KOPT-K1 (cell line): ENCODE data around the gene FCN1.

ENCODE experiments used
- H3K27ac ChIP-seq: fragments of 200-600 bp; sonication (generic); 2 replicates; pipeline ENCODE4 v1.5.1; 2016; ENCODE audit warnings: antibody characterized with exemption, mild to moderate bottlenecking, low read depth, low read length; ENCODE audit not compliant: poor library complexity, severe bottlenecking
- H3K36me3 ChIP-seq: fragments of 200-600 bp; sonication (generic); 2 replicates; pipeline ENCODE4 v1.5.1; 2017; ENCODE audit warnings: antibody characterized with exemption, mild to moderate bottlenecking, low read length, moderate library complexity; ENCODE audit not compliant: insufficient read depth
- H3K9me3 ChIP-seq: fragments of 200-600 bp; sonication (generic); 2 replicates; pipeline ENCODE4 v1.5.1; 2017; ENCODE audit warnings: antibody characterized with exemption, low read length, mild to moderate bottlenecking; ENCODE audit not compliant: insufficient read depth, poor library complexity, severe bottlenecking

FCN1 gene

DNA sequence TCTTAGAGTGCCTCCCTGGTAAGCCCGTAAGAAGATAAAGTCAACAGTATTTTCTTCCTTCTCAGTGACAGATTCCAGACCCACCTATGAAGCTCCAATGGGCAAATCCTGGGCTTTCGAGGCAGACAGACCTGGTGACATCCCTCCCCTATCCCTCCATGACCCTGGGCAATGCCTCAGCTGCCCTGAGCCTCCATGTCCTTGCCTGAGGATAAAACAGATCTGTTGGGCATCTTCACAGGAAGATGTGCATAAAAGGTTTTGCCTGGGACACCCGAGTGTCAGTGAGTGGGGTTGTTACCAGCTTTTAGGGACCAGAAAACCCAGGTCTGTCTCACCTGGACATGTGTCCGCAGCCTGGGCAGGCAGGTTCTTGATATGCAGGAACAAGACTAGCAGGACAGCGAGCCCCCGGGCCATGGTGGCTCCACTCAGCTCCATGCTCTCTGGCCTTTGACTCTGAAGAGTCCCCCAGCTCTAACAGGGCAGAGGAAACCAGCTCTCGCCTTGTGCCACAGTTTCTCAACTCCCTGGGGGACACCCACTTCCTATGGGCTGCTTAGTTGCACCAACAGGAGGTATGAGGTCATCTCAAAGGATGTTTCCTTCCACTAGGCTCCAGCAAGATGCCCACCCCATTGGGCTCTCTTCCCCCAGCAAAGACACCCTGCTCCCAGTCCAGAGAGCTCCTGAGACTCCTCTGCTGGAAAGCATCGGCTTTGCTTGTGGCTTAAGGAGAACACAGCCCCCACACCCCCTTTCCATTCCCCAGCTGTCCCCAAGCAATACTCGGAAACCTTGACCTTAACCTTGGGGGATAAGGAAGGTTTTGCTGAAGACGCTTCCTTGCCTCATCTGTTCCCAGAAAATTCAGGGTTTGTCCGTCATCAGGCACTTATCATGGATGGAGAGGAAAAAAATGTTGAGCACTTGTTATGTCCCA lies at the start of gene FCN1:
FCN1 (minus strand) TSS at position 482 of the 943 bp plus-strand sequence; CDS start at position 441, 41 bp downstream.
- no peaks in the 10 kb centered on the region for H3K36me3 ChIP-seq
- H3K27ac ChIP-seq: no peak within 1 kb of the TSS
- peaks cover 14% of the 10 kb centered on the region for H3K9me3 ChIP-seq

DNA sequence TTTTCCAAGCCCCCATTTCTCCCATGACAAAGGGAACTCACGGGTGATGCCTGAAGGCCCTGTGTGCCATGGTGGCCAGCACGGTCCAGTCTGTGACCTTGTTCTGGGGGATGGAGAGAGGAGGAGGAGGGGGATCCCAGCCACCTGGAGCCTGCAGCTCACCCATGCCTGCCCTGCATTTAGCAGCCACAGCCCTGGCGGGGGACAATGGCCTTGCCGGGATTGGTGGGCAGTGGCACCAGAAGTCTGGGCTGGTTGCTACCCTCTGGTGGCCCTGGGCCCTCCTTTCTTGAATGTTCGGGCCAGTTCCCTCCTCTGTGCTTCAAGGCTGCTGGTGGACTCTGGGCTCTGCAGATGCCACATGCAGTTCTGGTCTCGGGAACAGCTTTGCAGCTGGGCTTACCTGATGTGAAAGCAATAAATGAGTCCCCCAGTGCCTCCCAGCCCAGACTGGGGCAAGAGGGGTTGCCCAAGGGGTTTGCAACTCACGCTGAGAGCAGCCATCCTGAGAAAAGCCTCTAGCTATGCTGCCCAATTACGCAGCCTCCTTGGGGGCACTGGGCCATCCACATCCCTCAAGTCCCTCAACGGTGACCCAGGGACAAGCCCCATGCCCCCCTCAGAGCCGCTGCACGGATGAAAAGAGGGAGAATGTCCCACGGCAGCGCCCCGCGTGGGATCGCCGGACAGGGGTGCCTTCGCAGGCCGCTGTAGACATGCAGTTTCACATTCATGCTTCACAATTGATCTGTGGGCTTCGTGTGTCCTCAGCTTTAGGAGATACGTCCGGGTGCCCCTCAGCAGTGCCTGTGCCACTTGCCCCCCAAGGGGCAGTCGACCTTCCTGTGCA lies 49.2 kb upstream of the FCN1 start:
- no peaks in the 10 kb centered on the region for H3K36me3 ChIP-seq
- H3K27ac ChIP-seq: no peak overlapping the region
- H3K9me3 ChIP-seq: no peaks in the 10 kb centered on the region

DNA sequence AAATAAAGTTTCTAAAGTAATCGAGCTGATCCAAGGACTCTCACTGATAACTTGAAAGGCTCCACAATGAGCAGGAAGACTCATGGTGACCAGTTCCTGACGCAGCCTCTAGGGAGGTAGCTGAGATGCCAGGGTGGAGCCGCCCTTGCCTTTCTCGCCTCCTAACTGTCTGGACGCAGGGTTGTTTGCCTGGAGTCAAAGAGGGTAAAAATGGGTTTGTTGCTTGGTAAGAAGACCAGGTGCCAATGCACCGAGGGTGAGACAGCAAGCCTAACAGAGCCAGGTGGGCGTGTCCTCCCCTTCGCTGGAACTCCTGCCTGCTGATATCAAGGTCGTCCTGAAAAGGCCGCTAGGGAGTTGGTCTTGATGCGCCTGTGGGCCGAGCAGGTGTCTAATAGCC lies 48.6 kb upstream of the FCN1 start:
- no peaks in the 10 kb centered on the region for H3K36me3 ChIP-seq
- no peaks in the 10 kb centered on the region for H3K9me3 ChIP-seq
- H3K27ac ChIP-seq: no peak overlapping the region

DNA sequence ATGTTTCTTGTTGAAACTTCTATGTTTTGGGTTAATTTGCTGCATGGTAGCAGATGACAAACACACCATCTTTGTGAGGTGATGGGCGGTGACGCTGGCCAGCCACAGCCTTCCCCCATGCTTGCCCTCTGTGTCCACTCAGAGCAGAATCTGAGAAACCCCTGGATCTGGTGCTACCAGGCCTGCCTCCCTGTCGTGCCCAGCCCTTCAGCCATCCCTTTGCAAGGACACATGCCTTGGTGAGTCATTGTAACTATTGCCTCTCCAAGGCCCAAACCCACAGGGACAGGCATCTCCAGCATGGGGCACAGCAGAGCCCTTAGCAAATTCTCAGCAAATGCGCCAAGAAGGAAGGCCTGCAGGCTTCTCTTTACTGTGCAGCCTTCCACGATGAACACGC lies 48.1 kb upstream of the FCN1 start:
- H3K27ac ChIP-seq: no peak overlapping the region
- no peaks in the 10 kb centered on the region for H3K9me3 ChIP-seq
- H3K36me3 ChIP-seq: no peaks in the 10 kb centered on the region

DNA sequence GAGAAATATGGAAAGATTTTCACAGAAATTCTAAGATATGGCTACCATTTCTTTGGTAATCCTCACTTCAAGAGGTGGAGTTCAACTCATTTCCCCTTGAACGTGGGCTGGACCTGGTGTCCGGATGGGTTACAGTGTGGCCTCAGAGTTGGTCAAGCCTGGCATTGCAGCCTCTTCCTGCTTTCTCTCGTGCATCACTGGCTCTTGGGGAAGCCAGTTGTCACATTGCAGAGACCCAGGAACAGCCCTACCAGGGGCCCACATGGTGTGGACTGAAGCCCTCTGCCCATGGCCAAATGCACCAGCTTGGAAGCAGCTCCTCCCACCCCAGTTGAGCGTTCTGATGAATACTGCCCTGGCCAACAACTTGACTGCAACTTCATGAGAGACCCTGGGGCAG lies 47.7 kb upstream of the FCN1 start:
- Histone ChIP-seq H3K27ac (no peak overlapping the region), H3K9me3 (no peaks in the 10 kb centered on the region), H3K36me3 (no peaks in the 10 kb centered on the region)

DNA sequence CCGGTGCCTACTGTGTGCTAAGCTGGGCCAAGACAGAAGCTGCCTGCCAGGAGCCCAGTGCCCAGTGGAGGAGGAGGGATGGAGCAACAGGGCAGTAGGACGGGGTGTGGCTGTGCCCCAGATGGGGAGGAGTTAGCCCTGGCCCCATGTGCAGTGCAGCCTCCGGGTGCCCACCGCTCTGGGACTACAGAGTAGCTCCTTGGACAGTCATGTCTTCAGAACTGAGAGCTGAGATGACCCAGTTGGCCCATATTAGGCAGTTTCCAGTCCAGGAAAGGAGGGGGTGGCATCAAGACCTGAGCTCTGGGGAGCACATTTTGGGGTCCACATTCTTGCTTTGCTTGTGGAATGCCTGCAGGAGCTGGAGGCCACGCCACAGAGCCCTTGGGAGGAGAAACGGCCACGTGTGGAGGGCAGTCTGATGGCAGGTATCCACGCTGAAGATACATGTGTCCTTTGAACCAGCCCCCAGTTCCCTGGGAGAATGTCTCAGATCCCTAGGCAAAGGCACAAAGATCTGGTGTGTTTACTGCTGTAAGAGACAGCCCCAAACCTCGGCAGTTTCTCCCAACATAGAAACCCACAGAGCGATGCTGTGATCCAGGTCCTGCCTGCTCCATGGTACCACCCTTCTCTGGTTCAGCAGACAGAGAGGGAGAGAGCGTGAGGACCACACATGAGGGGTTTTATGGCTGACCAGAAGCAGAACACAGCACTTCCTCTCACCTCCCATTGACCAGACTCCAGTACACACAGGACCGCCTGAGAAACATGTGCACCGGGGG lies 46.8 kb upstream of the FCN1 start:
- no peaks in the 10 kb centered on the region for H3K9me3 ChIP-seq

DNA sequence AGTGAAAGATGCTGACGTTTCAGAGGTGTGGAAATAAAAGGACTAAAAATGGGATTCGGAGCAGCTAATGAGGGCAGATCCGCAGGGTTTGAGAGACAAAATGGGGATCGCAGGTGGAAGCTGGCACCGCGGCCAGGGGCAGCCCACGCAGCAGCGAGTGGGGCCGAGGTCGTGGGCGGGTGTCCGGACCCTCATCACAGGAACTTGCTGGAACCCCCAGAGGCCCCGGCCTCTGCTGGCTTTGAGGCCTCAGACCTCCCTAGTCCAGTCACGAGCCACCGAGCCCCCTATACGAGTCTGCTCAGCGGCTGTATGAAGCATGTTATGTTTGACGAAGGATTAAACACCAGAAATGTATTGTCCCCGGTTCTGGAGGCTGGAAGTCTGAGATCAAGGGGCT lies 45.8 kb upstream of the FCN1 start:
- no peaks in the 10 kb centered on the region for H3K9me3 ChIP-seq
- H3K27ac ChIP-seq: no peak overlapping the region
- H3K36me3 ChIP-seq: no peaks in the 10 kb centered on the region

More for the DNA sequence above, 46.8 kb upstream of the FCN1 start:
- no peaks in the 10 kb centered on the region for H3K36me3 ChIP-seq
- H3K27ac ChIP-seq: no peak overlapping the region

DNA sequence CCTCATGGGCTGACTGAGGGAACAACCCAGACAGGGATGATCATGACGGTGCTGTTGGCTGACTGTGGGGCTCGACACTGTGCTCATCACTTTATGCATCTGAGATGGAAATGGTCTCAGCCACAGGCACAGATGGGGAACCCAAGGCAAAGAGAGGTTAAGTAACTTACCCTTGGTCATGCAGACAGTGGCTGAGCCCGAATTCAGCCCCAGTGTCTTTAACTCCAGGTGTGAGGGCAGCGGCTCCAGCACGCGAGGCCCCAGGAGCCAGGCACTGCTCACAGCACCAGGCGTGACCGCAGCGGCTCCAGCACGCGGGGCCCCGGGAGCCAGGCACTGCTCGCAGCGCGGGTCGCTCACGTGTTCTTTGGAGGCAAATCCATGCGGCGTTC lies 45.3 kb upstream of the FCN1 start:
- no peak overlapping the region for H3K27ac ChIP-seq
- no peaks in the 10 kb centered on the region for H3K36me3 ChIP-seq

DNA sequence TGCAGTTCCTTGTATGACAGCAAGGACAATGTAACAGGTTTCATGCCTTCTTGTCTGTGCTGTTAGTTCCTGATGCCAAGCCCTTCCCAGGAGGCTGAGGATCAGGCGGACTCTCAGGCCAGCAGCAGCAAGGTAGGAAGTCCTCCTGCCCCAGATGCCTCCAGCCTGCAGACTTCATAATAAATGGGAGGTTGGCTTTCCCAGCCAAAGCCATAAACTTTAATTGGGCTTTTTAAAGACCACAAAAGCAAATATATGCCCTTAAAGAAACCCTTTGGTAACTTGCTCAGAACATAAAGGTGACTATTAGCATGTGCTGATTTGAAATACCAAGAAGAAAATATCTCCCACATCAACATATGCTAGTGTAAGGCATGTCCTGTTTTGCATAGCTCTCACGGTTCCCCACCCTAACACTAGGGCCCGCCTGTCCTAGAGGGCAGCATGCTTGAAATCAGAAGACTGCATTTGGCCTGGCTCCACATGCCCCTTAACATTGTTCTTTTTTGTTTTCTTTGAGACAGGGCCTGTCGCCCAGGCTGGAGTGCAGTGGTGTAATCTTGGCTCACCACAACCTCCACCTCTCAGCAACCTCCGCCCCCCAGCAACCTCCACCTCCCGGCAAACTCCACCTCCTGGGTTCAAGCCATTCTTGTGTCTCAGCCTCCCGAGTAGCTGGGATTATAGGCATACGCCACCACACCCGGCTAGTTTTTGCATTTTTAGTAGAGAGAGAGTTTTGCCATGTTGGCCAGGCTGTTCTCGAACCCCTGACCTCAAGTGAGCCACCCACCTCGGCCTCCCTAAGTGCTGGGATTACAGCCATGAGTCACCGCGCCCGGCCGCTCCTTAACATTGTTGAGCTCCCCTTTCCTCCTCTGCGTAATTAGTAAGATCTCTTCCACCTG lies 44.6 kb upstream of the FCN1 start:
- H3K27ac ChIP-seq: no peak overlapping the region

More for the DNA sequence above, 45.3 kb upstream of the FCN1 start:
- no peaks in the 10 kb centered on the region for H3K9me3 ChIP-seq

DNA sequence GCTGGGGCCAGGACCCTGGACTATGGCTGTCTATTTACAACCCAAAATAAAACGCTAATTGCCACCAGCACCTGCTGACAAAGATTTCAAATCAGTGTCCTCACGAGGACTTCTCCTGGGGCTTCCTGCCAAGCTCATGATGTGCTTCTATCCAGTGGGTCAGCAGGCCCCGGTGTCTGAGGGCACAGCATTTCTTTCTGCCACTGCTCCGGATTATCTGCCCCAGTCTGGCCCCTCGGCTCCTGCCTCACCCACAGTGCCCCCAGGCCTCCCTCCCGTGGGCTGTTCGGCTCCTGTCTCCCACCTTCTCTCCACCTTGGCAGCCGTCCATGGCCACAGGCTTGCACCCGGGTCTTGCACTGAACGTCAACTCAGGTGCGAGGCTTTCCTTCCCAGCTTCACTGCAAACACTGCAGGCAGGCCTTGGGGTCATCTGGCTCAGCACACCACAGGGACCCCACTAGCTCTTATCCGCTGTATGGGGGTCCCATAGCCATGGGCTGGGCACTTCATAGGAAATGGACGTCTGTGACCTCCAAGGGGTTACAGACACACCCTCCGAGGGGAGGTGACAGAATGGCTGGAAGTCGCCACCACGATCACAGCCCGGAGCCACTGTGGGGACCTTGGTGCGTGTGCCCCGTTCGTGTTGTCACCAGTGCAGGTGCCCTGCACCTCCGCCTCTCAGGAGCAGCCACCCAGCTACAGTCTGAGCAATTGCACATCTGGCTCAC lies 43.8 kb upstream of the FCN1 start:
- H3K27ac ChIP-seq: no peak overlapping the region

More for the DNA sequence above, 44.6 kb upstream of the FCN1 start:
- Histone ChIP-seq H3K36me3 (no peaks in the 10 kb centered on the region), H3K9me3 (no peaks in the 10 kb centered on the region)

DNA sequence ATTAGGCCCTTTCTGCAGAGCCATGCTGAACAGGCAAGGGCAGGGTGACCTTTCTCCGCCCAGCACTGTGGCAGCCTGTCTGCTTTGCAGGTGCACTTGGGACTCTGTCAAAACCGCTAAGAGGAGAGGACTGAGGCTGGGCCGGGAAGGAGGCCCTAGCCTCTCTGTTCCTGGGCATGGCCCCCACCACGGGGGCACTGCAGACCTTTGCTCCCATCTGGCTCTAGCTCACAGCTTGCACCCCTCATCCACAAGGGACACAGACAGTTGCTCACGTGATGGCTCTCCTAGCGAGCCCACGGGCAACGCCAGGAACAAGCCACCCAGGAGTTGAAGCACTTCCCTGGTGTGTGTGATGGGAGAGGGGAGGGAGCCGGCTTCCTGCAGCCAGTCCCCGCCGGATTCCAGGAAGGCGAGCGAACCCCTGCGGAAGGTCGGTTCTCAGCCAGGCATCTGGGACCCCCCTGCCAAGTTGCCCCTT lies 43.0 kb upstream of the FCN1 start:
- no peak overlapping the region for H3K27ac ChIP-seq
- H3K36me3 ChIP-seq: no peaks in the 10 kb centered on the region
- no peaks in the 10 kb centered on the region for H3K9me3 ChIP-seq

More for the DNA sequence above, 43.8 kb upstream of the FCN1 start:
- Histone ChIP-seq H3K9me3 (no peaks in the 10 kb centered on the region), H3K36me3 (no peaks in the 10 kb centered on the region)

DNA sequence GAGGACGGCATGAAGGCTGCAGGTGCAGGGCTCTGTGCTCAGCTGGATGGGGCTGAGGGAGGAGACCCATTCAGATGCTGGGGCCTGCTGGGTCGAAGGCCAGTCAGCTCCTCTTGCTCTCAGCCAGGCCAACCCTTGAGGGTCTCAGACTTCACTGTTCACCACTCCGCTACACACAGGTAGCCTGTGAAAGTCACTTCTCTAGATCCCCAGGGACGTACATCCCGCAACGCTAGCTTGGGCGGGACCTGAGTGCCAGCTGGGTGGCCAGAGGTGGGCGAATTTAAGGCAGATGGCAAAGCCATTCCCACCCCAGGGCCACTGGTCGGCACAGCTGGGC lies 42.2 kb upstream of the FCN1 start:
- no peaks in the 10 kb centered on the region for H3K36me3 ChIP-seq
- no peak overlapping the region for H3K27ac ChIP-seq
- H3K9me3 ChIP-seq: no peaks in the 10 kb centered on the region

DNA sequence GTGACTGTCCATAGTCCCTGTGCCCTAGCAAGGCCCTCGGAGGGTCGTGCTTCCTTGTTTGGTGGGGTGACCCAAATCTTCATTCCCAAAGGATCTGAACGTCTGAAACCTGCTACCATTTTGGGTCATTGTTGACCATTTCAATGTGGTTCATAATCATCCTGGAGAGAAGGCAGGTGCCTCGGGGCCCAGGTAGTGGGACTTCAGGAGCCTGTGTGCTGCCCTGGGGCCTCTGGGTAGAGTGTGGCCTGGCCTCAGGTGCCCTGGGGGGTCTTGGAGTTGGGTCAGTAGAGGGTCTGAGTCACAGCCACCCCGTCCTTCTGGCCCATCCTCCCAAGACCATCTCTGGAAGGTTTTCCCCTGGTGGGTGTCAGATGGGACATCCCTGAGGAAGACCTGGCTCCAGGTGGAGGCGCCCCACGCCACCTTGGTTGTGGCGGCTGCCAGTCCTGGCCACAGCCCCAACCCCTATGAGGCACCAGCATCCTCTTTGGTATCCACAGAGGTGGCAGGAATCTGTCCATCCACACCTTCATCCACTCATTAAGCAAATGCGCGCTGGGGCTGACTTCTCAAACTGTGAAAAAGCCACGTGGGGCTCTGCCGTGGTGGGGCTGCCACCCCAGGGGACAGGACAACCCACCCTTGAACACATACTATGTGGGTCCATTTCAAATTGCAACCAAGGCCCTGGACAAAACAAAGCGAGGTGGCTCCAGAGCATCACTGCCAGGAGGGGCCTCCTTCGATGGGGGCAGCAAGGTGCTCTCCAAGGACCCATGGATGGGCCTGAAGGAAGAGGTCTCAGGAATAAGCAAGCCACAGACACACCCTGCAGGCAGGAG lies 41.6 kb upstream of the FCN1 start:
- H3K36me3 ChIP-seq: no peaks in the 10 kb centered on the region
- H3K9me3 ChIP-seq: no peaks in the 10 kb centered on the region
- no peak overlapping the region for H3K27ac ChIP-seq
